ENCODE data around the gene CEL.
"Not testable (repeated sequence)": the region's sequence is repeated elsewhere in the genome, so short reads cannot be mapped to it uniquely, and the experiment has no call there.

The CEL gene

GRCh38 chr9:133061764-133062145, at the start of gene CEL:
Gene CEL (plus strand): TSS chr9:133061981. CDS start chr9:133062003, 22 bp downstream.
- not testable (repeated sequence) for DNase-seq

GRCh38 chr9:133014696-133015095, 47.1 kb upstream of the CEL start:
- DNase-seq, result no peak

- no peak for DNase-seq
These were observed 38.5 kb upstream of the CEL start for GRCh38 chr9:133023117-133023890.

- no peak for DNase-seq
These were observed 35.4 kb upstream of the CEL start for GRCh38 chr9:133026426-133026825.

- DNase-seq, result no peak
These were observed 34.6 kb upstream of the CEL start for GRCh38 chr9:133027134-133027533.

- DNase-seq, result no peak
These were observed 33.6 kb upstream of the CEL start for GRCh38 chr9:133028221-133028620.

DNA sequence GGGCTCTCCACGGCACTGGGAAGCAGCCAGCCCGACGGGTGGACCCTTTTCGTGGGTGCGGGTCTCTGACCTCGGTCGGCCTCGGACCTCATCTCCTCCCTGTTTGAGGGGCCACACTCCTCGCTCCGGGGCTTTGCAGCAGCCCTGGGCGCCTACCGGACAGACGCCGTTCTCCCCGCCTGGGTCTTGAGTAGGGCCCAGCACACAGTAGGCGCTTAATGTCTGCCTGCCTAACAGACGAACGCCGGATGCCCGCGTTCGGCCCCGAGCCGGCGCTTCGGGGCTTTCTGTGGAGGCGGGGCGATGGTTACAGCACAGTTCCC, 31.8 kb upstream of the CEL start:
- no peak for DNase-seq

GRCh38 chr9:133030317-133031129, 31.3 kb upstream of the CEL start, which contains the start of gene GTF3C5:
Gene GTF3C5 (plus strand): TSS chr9:133030997. CDS start chr9:133031012, 15 bp downstream.
- DNase-seq, result peak; percentile 89

GRCh38 chr9:133031130-133031422, 30.7 kb upstream of the CEL start:
- no peak for DNase-seq

GRCh38 chr9:133031496-133031911, 30.3 kb upstream of the CEL start:
- DNase-seq, result no peak

GRCh38 chr9:133032171-133032570, 29.6 kb upstream of the CEL start:
- DNase-seq, result no peak

DNA sequence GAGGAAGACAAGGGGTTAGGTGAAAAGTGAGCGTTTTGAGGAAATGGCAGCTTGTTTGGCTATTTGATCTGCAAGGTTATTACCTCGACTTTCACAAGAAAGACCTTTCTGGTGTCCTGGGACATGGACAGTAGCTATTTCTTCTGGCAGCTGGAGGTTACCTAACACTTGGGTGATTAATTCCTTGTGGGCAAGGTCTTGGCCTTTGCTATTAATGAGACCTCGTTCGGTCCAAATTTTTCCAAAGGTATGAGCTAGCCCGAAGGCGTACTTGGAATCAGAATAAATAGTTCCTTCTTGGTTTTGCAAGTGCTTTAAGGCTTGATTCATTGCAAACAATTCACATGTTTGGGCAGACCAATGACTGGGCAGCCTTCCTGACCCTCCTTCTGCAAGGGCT, 26.1 kb upstream of the CEL start:
- no peak for DNase-seq

GRCh38 chr9:133037775-133038515, 23.8 kb upstream of the CEL start:
- DNase-seq, result no peak

GRCh38 chr9:133040892-133041479, 20.8 kb upstream of the CEL start:
- DNase-seq, result not testable (repeated sequence)

- no peak for DNase-seq
These were observed 19.8 kb upstream of the CEL start for GRCh38 chr9:133041958-133042357.

- no peak for DNase-seq
These were observed 19.1 kb upstream of the CEL start for GRCh38 chr9:133042676-133043075.

GRCh38 chr9:133043449-133044035, 18.2 kb upstream of the CEL start:
- DNase-seq, result no peak

DNA sequence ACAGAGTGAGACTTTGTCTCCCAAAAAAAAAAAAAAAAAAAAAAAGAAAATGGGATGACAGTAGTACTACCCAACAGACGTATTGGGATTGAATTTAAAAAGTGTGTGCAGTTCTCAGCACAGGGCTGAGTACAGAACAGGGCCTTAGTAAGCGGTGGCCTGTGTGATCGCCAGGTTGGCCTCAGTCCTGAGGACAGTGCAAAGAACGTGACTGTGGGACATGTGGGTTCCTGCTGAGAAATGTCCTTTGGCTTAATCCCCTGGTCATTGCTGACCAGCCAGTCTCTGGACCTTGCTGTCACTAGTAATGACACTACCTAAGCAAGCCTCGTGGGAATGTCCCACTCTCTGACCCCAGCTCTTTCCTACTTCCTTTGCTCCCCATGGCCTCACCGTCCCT, 17.7 kb upstream of the CEL start:
- no peak for DNase-seq

DNA sequence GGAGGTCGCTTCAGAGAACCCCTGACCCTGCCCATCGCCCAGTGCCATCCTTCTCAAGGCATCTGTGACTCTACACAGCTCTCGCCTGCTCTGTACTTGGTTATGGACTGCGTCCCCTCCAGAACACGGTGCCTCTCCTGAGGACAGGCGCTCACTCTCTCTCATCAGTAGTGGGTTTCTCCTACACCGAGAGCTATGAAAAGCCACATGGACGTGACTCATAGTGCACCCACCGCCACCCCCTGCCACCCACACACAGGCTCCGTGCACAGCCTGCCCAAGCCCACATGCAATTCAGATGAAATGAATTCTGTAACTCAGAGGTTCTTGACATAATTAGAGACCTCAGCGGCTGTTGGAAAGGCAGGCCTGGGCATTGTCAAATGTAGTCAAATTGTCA, 17.1 kb upstream of the CEL start:
- no peak for DNase-seq

- no peak for DNase-seq
These were observed 16.6 kb upstream of the CEL start for GRCh38 chr9:133045132-133045531.

- no peak for DNase-seq
These were observed 15.4 kb upstream of the CEL start for GRCh38 chr9:133046196-133046899.

DNA sequence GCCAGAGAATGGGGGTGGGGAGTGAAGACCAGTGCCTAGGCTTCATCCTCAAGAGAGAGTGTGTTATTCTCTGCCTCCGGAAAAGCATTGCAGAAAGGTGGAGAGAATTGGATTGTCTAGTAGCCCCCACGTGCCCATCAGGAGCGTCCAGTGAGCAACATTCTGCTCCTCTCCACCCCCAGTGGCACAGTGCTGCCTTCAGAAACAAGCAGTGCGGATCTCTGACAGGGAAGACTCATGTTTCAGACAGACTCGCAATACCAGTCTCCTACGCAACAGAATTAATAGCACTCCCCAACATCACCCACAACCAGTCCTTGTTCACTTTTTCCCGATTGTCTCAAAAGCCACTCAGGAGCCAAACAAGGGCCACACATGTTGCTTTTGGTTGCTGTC, 14.9 kb upstream of the CEL start:
- no peak for DNase-seq

Measured in NCI-H187 treated with DMSO at 0.1 percent for 48 hours (cell line).